A673 (cell line): ENCODE data around the gene B4GALT5.

ENCODE experiments used
- EZH2 ChIP-seq: fragments of 200-600 bp; sonication (generic); IDR thresholded peaks from 2 replicates; pipeline ENCODE4 v1.6.1; 2017; ENCODE audit warnings: borderline replicate concordance, low read depth, mild to moderate bottlenecking, mixed read lengths, antibody characterized with exemption, low read length; ENCODE audit not compliant: poor library complexity, severe bottlenecking
- TF ChIP-seq, protein P1 (sequence below): fragments of 300-800, 200-600 bp; sonication (generic); conservative IDR thresholded peaks from 2 replicates; pipeline ENCODE4 v1.5.1; 2017; ENCODE audit warnings: low read depth, mild to moderate bottlenecking, antibody characterized with exemption, low read length, moderate library complexity, mixed read lengths

DNA sequence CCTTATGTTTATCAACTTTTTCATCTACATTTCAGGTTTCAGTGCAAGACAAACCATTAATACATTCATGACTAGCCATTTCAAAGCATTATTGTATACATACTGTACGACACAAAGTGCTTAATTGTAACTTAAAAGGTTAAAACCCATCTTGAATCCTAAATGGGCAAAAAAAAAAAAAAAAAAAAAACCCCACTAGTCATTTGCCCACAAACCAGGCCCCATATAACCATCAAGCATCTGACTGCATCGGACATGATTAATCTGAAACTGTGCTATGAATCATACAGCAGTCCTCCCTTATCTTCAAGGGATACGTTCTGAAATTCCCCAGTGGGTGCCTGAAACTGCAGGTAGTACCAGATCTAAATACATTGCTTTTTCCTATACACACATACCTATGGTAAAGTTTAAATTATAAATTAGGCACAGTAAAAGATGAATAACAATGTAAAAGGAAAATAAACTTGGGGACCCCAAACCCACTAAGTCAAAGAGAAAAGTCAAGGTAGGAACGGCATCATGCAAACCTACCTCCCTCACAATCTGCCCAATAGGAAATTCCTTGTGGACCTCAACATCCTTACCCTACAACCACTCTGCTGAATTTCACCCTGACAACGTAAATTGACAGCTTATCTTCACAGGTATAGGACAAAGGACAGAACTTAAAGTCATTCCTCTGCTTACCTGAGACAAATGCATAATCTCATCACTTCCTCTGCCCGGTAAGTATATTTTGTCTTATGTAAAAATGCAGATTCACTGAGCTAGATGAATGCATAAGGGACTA, 14.3 kb downstream of the B4GALT5 start:
- TF ChIP-seq EZH2 = no peak
- TF ChIP-seq, protein P1, sequence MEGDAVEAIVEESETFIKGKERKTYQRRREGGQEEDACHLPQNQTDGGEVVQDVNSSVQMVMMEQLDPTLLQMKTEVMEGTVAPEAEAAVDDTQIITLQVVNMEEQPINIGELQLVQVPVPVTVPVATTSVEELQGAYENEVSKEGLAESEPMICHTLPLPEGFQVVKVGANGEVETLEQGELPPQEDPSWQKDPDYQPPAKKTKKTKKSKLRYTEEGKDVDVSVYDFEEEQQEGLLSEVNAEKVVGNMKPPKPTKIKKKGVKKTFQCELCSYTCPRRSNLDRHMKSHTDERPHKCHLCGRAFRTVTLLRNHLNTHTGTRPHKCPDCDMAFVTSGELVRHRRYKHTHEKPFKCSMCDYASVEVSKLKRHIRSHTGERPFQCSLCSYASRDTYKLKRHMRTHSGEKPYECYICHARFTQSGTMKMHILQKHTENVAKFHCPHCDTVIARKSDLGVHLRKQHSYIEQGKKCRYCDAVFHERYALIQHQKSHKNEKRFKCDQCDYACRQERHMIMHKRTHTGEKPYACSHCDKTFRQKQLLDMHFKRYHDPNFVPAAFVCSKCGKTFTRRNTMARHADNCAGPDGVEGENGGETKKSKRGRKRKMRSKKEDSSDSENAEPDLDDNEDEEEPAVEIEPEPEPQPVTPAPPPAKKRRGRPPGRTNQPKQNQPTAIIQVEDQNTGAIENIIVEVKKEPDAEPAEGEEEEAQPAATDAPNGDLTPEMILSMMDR = no peak
